Subcutaneous preadipocyte (primary cell): Measurements from ENCODE around the gene S100A7A. TPM values are rescaled to one million over a fixed set of nuclear protein-coding genes. Genes with fewer than 3 reads are reported as not detected.

ENCODE experiments used
- small RNA-seq: library from RNA; depleted of rRNA; stranded (forward); fragments of <200 nt; gene quantifications from one replicate; pipeline ENCODE3, GENCODE V24; 2012
- total RNA-seq: library from RNA; depleted of rRNA; stranded (reverse); fragments of >200 nt; gene quantifications from 2 replicates; pipeline ENCODE4 v1.2.3, GENCODE V29; 2012

The S100A7A gene
- not detected in 2 replicates for total RNA-seq

DNA sequence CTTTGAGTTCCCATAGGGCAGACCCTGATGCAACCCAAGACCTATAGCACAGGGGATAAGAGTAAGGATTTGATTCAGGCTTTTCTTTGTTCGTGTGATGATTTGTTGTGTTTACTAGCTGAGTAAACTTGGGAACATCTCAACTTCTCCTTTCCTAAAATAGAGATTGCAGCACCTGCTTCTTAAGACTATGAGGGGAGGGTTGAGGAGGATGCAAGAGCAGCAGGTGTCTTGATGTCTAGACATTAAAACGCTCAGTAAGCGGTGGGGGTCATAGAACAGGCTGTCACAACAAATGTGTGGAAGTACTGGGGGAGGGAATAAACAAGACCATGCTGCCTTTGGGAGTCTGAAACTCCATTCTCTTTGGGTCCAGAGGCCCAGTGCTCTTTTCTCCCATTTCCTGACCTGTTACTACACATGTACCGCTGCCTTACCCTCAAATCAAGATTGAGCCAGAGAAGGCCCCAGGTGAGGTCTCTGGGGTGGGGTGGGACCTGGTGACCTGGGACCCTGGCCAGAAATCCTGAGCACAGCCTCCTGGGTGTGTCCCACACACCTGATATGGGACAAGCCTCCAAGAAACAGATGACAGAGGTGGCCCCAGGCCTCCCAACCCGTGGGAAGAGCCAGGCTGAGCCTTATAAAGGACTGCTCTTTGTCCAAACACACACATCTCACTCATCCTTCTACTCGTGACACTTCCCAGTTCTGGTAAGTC lies at the start of gene S100A7A:
TSS of gene S100A7A (plus strand) at position 671 of the 721 bp plus-strand sequence. CDS start 1,563 bp downstream, outside the sequence.

DNA sequence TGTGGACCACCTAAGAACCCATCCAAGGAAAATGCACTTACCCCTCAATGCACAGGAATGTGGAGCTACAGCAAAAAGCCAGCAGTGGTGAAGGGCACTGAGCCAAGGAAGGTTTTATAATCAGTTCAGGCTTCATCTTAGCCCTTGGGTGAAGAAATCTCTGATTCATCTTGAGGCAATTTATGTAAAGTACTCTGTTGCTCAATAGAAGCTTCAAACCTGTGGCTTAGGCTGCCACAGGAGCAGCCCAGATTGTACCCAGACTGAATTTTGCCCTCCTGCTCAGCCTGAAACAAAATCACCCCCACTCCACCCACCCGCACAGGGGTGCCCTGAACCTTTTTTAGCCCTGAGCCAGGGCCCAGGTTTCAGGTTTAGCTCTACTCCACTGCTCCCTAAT lies 40.8 kb upstream of the S100A7A start, which contains the start of gene S100A12:
TSS of gene S100A12 (minus strand) at position 111 of the 400 bp plus-strand sequence. CDS start 1,029 bp downstream, outside the sequence.

DNA sequence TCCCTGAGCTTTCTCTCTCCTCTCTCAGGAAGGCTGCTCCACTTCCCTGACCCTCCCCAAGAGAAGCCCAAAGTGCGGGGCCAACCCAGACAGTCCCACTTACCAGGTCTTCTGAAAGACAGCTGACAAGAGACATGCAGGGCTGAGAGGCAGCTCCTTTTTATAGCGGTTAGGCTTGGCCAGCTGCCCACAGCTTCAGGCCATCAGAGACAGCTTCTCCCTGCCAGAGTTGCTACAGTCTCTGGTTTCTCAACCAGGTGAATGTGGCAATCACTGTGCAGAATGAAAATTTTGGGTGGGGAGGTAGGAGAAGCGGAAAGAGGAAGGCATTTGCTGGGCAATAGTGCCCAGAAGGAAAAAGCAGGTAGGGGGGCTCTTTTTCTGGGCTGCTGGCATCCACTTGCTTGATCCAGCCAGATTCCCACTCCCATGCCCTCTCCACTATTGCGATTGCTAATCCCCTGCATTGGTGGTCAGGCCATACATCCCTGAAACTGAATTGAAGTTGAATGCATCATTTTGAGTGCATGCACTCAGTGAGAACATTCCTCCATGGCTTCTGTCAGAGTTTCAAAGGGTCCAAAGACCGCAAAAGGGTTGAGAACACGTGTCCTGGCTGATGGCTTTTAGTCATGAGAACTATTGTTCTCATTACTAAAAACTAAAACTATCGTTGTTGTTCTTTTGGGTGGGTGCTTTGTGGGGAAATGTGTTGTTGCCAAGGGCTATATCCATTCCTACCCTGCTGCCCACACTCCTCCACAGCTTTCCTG lies 25.2 kb upstream of the S100A7A start, which contains the start of gene S100A8:
TSS of gene S100A8 (minus strand) at position 136 of the 773 bp plus-strand sequence. CDS start 538 bp downstream, outside the sequence.

DNA sequence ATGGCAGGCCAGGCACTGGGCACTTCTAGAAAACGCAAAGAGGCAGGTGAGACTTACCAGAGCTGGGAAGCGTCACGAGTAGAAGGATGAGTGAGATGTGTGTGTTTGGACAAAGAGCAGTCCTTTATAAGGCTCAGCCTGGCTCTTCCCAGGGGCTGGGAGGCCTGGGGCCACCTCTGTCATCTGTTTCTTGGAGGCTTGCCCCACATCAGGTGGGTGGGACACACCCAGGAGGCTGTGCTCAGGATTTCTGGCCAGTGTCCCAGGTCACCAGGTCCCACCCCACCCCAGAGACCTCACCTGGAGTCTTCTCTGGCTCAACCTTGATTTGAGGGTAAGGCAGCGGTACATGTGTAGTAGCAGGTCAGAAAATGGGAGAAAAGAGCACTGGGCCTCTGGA lies 44.2 kb downstream of the S100A7A start, which contains the start of gene S100A7:
TSS of gene S100A7 (minus strand) at position 101 of the 400 bp plus-strand sequence. CDS start 1,638 bp downstream, outside the sequence.

Small RNA genes lying within 50 kb of the gene (small RNA-seq; reads per million reads assigned to genes)
- gene S100A15A: not detected

Other genes starting within 250 kb of the S100A7A start
- not detected in 2 replicates for gene LELP1, start 213.1 kb upstream of the S100A7A start, total RNA-seq
- gene PRR9, start 198.9 kb upstream of the S100A7A start, total RNA-seq: not detected in 2 replicates
- not detected in 2 replicates for gene LORICRIN, start 156.8 kb upstream of the S100A7A start, total RNA-seq
- gene PGLYRP3, start 103.6 kb upstream of the S100A7A start, total RNA-seq: not detected in 2 replicates
- gene PGLYRP4, start 67.7 kb upstream of the S100A7A start, total RNA-seq: not detected in 2 replicates
- gene S100A9, start 58.7 kb upstream of the S100A7A start, total RNA-seq: not detected in 2 replicates
- not detected in 2 replicates for gene S100A12, start 40.9 kb upstream of the S100A7A start, total RNA-seq
- not detected in 2 replicates for gene S100A8, start 25.4 kb upstream of the S100A7A start, total RNA-seq
- gene S100A7, start 44.1 kb downstream of the S100A7A start, total RNA-seq: not detected in 2 replicates
- gene S100A6, start 119.5 kb downstream of the S100A7A start, total RNA-seq: 1,114 and 1,653 TPM in 2 replicates
- gene S100A5, start 124.4 kb downstream of the S100A7A start, total RNA-seq: 0.37 and 0.39 TPM in 2 replicates
- gene S100A4, start 129.3 kb downstream of the S100A7A start, total RNA-seq: 432 and 695 TPM in 2 replicates
- 18.6 and 22.0 TPM in 2 replicates for gene S100A3, start 132.7 kb downstream of the S100A7A start, total RNA-seq
- gene S100A2, start 149.3 kb downstream of the S100A7A start, total RNA-seq: 1.5 and 1.6 TPM in 2 replicates
- 537 and 634 TPM in 2 replicates for gene S100A16, start 196.6 kb downstream of the S100A7A start, total RNA-seq
- 0.39 and 0.73 TPM in 2 replicates for gene S100A14, start 199.8 kb downstream of the S100A7A start, total RNA-seq
- gene S100A13, start 211.0 kb downstream of the S100A7A start, total RNA-seq: 75.7 and 148 TPM in 2 replicates
- gene S100A1, start 211.9 kb downstream of the S100A7A start, total RNA-seq: not detected in 2 replicates
- 33.1 and 46.3 TPM in 2 replicates for gene CHTOP, start 217.5 kb downstream of the S100A7A start, total RNA-seq
- gene SNAPIN, start 242.2 kb downstream of the S100A7A start, total RNA-seq: 45.6 and 50.6 TPM in 2 replicates